Measurements from ENCODE around the gene ELL2. TPM values are rescaled to one million over a fixed set of nuclear protein-coding genes. Genes with fewer than 3 reads are reported as not detected.

Gene ELL2
- total RNA-seq, 3 donors from 2014 or later (not counting 1 experiment from before 2014, with no cell fraction given), result 52.8 to 78.2 (median 69.4) TPM

DNA sequence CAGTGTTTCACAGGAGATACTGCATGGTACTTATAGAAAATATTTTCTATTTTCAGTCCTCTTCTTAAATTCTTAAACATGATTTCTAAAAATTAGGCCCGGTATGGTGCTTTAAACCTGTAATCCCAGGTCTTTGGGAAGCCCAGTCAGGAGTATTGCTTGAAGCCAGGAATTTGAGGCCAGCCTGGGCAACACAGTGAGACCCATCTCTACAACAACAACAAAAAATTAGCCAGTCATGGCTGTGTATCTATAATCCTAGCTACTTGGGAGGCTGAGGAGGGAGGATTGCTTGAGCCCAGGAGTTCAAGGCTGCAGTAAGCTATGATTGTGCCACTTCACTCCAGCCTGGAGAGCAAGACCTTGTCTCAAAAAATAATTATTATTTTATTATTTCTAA lies 23.3 kb downstream of the ELL2 start:
- Mint-ChIP-seq H3K4me1 (peaks cover 9 to 12% of the 10 kb centered on the region in 2 donors), H3K36me3 (no peaks in the 10 kb centered on the region), H3K4me3 (no peak overlapping the region), H3K27me3 (ENCODE audit: low read depth in 2 of 2) (no peaks in the 10 kb centered on the region), H3K27ac (no peak overlapping the region), H3K9me3 (no peaks in the 10 kb centered on the region)
- no peak for TF ChIP-seq CTCF (IDR thresholded peaks at IDR 0.05)
- Histone ChIP-seq H3K27ac (ENCODE audit: low read length) (no peak overlapping the region), H3K4me1 (ENCODE audit: control insufficient read depth, insufficient read depth, low read length) (no peaks in the 10 kb centered on the region), H3K4me3 (ENCODE audit: low read length) (no peak overlapping the region), H3K36me3 (ENCODE audit: control insufficient read depth, insufficient read depth, low read length) (no peaks in the 10 kb centered on the region), H3K27me3 (ENCODE audit: control insufficient read depth, insufficient read depth, low read length) (no peaks in the 10 kb centered on the region), H3K9me3 (ENCODE audit: control insufficient read depth, insufficient read depth, low read length) (no peaks in the 10 kb centered on the region)
- intact Hi-C loops (cut with micrococcal nuclease), result no loop called here
- ATAC-seq (no peak), DNase-seq (no peak)
- 89% methylated on average over 1 of the region's 1 CpG for WGBS (ENCODE audit: insufficient coverage)

GRCh38 chr5:95937607-95938152 lies 24.0 kb downstream of the ELL2 start:
- intact Hi-C loops (cut with micrococcal nuclease), result no loop called here
- Mint-ChIP-seq H3K4me3 (no peak overlapping the region), H3K36me3 (no peaks in the 10 kb centered on the region), H3K9me3 (no peaks in the 10 kb centered on the region), H3K4me1 (peaks cover 9 to 12% of the 10 kb centered on the region in 2 donors), H3K27me3 (ENCODE audit: low read depth in 2 of 2) (no peaks in the 10 kb centered on the region), H3K27ac (no peak overlapping the region)
- no peaks in the 10 kb centered on the region for H3K27me3 ChIP-seq (ENCODE audit: control insufficient read depth, insufficient read depth, low read length)
- no peak overlapping the region for H3K4me3 ChIP-seq (ENCODE audit: low read length)
- no peaks in the 10 kb centered on the region for H3K4me1 ChIP-seq (ENCODE audit: control insufficient read depth, insufficient read depth, low read length)
- ATAC-seq, result no peak
- no peaks in the 10 kb centered on the region for H3K36me3 ChIP-seq (ENCODE audit: control insufficient read depth, insufficient read depth, low read length)
- DNase-seq, result no peak
- H3K9me3 ChIP-seq (ENCODE audit: control insufficient read depth, insufficient read depth, low read length), result no peaks in the 10 kb centered on the region
- no peak for TF ChIP-seq CTCF (IDR thresholded peaks at IDR 0.05)
- 80% methylated on average over 3 of the region's 3 CpGs for WGBS (ENCODE audit: insufficient coverage)
- H3K27ac ChIP-seq (ENCODE audit: low read length), result no peak overlapping the region

- no peaks in the 10 kb centered on the region for H3K9me3 Mint-ChIP-seq
- H3K4me3 Mint-ChIP-seq, result no peak overlapping the region
- peaks cover 9 to 12% of the 10 kb centered on the region in 2 donors for H3K4me1 Mint-ChIP-seq
- 100% methylated on average over 4 of the region's 5 CpGs for WGBS (ENCODE audit: insufficient coverage)
- ATAC-seq (no peak), DNase-seq (no peak)
- intact Hi-C loops (cut with micrococcal nuclease), result no loop called here
- TF ChIP-seq CTCF (IDR thresholded peaks at IDR 0.05), result no peak
- Histone ChIP-seq H3K27me3 (ENCODE audit: control insufficient read depth, insufficient read depth, low read length) (no peaks in the 10 kb centered on the region), H3K9me3 (ENCODE audit: control insufficient read depth, insufficient read depth, low read length) (no peaks in the 10 kb centered on the region), H3K4me3 (ENCODE audit: low read length) (no peak overlapping the region), H3K27ac (ENCODE audit: low read length) (no peak overlapping the region), H3K36me3 (ENCODE audit: control insufficient read depth, insufficient read depth, low read length) (no peaks in the 10 kb centered on the region), H3K4me1 (ENCODE audit: control insufficient read depth, insufficient read depth, low read length) (no peaks in the 10 kb centered on the region)
- H3K27me3 Mint-ChIP-seq (ENCODE audit: low read depth in 2 of 2), result no peaks in the 10 kb centered on the region
- no peak overlapping the region for H3K27ac Mint-ChIP-seq
- H3K36me3 Mint-ChIP-seq, result no peaks in the 10 kb centered on the region
These were observed 24.7 kb downstream of the ELL2 start for GRCh38 chr5:95936812-95937397.

Data from natural killer cell (primary cell).